M059J (cell line): ENCODE results near the gene MCUR1. TPM values are rescaled to one million over a fixed set of nuclear protein-coding genes. Genes with fewer than 3 reads are reported as not detected.
"Not testable (repeated sequence)": the region's sequence is repeated elsewhere in the genome, so short reads cannot be mapped to it uniquely, and the experiment has no call there.

Source experiments
- DNase-seq: peaks from one replicate; pipeline ENCODE4 v3.0.0-alpha.2; 2012; ENCODE audit warnings: low read depth
- total RNA-seq: library from RNA; depleted of rRNA; stranded (reverse); fragments of >200 nt; shearing (Covaris generic); gene quantifications from 2 replicates; pipeline ENCODE4 v1.2.3, GENCODE V29; 2014

MCUR1 gene
- total RNA-seq, 1 experiment from 2014 or later: 37.1 TPM

GRCh38 chr6:13776602-13777001 lies 37.8 kb downstream of the MCUR1 start:
- peak; percentile 18 for DNase-seq

- not testable (repeated sequence) for DNase-seq
These were observed 38.9 kb downstream of the MCUR1 start for GRCh38 chr6:13775466-13775865.

- not testable (repeated sequence) for DNase-seq
These were observed 41.9 kb downstream of the MCUR1 start for GRCh38 chr6:13772358-13773030.

GRCh38 chr6:13769655-13770053 lies 44.7 kb downstream of the MCUR1 start:
- no peak for DNase-seq

GRCh38 chr6:13769034-13769654 lies 45.2 kb downstream of the MCUR1 start:
- DNase-seq: no peak

DNA sequence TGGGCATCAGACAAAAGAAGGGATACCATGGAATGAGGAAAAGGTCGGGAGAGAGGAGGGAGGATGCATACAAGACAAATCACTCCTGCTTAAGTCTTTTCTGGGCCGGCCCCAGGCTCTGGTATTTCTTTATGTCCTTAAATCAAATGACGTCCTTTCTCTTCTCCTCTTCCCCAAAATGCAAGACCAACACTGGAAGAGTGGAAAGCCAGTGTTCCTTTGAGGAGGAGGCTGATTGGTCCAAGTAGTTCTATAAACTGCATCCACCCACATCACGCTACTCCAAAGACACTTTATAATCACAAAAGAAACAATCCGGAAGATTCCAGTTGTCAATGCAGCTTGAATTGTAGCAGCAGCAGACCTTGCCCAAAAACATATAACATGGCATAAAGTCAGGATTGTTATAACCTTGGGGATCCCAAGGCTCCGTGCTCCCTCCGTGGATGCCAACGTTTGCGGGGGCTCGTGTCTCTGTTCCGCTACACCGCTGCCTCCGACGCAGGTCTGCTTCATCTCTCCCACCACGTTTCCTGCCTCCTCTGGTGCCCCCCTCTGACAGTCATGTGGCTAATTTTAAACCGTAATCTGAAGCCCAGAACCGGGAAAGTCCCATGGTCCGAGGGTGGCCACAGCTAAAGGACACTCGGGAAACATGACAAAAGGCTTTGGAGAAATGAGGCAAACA lies 47.1 kb downstream of the MCUR1 start:
- no peak for DNase-seq

DNA sequence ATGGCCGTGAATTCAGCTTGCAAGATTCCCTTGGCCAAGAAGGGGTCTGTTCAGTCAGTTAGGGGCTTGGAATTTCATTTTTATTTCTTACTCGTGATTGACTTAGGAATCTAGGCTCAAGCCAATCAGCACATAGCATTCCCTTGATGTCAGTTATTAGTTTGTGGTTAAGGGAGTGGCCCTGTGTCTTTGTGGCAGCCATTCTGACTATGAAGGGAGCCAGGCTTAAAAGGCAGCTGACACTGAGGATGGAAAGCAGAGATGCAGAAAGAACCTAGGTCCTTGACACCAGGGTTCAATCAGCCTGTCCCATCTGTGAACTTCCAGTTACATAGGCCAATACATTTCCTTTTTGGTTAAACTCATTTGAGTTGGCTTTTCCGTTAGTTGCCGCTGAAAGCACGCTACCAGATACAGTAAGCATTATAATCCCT lies 48.1 kb downstream of the MCUR1 start:
- DNase-seq: peak; percentile 57

DNA sequence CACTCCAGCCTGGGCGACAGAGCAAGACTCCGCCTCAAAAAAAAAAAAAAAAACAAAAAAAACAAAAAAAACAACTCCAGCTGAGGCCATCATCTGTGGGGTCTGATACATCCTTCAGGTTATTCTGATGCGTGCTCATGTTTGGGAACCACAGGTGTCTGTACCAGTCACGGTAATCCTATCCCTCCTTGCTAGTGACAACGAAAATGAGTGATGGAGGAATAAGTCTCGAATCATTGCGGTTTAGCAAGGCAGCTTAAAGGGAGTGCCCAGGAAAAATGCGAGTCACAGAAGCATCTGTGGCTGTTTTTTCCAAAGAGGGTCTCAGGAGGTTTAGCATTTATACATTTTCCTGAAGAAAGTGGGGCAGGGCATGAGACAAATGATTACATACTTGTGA lies 48.8 kb downstream of the MCUR1 start:
- DNase-seq: peak; percentile 34

DNA sequence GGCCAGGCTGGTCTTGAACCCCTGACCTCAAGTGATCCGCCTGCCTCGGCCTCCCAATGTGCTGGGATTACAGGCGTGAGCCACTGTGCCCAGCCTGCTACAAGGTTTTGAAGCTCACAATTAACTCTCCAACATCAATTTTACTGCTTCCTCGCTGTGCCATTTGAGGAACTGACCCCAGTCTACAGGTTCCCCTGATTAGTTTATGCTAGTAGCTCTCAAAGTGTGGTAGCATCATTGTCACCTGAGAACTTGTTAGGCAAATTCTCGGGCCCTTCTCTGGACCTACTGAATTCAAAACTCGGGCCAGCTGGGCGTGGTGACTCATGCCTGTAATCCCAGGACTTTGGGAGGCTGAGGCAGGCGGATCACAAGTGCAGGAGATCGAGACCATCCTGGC lies 49.4 kb downstream of the MCUR1 start:
- DNase-seq: no peak

DNA sequence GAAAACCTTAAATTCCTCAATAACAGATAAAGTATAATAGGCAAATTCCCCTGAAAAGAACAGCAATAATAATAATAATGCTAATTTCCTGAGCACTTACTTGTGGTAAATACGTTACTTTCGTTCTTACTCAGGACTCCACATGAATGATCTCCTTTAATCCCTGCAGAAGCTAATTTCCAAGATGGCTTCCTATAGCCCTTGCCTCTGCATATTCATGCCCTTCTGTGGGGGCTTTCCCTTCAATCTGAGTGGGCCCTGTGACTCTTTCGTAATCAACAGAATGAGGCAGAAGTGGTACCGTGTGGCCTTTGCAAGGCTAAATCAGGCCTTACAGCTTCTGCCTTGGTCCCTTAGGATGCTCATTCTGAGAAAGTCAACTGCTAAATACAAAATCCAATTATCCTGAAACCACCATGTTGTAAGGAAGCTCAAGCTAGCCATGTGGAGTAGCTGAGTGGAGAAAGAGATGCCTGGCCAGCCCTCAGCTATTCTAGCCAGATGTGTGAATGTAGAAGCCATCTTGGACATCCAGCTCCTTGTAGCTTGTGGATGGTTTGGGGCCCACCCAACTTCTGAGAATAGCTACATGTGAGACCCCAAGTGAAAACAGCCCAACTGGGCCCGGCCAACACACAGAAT lies 50.5 kb downstream of the MCUR1 start:
- DNase-seq: no peak

GRCh38 chr6:13762611-13763441 lies 51.5 kb downstream of the MCUR1 start:
- peak; percentile 52 for DNase-seq

DNA sequence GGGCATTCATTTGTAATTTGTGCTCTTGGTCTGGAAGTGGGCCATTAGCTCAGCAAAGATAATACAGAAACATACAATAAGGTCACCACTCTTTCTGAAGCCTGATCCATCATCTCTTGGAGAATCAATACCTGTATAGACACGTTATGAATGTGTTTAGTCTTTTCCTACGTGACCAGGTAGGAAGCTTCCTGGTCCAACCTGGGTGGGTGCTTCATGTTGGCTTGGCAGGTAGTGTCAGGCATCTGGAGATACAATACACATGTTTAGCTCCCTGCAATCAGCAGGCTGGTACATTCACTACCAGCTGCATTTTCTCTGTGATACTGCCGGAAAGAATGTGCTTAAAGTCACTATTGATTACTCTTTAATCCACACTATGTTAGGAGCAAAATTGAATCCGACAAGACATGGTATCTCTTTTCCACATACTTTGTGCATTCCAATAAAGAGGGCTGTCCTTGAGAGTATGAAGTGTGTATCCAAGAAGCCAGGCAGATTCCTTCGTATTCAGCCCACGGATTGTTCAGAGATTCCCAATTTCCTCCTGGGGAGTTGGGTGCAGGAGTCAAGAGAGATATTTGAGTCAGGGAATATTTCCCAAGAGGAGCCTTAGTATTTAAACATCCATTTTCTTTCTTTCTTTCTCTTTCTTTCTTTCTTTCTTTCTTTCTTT lies 52.9 kb downstream of the MCUR1 start:
- DNase-seq: no peak

DNA sequence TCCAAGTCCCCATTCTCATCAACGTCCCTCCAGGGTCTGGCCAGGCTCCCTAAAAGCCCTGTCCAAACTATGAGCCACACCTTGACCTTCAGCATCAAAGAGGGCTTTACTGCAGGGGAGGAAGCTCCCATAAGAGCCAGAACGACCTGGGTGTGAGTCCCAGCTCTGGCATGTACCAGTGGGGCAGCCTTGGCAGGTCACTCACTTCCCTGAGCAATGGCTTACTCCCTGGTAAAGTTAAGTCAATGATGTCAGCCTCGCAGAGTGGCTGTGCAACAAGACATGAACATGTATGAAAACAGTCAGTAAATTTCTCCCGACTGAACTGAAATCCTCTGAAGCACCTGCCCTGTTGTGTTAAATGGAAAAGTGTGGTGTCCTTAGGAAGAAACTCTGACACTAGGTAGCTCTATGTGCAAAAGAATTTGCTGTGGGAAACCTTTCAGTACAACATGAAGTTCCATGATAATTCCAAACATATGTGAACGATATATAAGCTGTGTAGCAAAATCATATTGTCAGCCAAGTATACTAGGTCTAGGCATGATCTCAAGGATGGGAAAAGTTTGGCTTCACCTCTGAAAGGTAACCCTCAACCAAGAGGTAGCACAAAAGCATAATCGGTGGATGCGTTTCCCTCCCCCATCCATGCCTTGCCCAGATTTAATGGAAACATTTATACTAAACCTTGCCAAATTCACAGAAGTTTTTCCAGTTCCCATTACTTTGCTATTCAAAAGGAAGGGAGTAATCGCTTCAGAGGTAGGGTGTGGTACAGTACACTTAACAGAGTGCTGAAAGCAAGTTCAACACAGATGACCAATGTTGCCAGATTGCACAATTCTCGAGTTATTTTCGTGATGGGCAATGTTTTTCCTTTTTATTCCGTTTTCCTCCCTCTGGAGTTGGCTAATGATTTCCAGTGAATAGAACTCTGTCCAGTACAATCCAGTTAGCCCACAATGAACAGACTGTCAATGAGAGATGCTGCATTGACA lies 53.8 kb downstream of the MCUR1 start:
- DNase-seq: no peak

- DNase-seq: no peak
These were observed 55.3 kb downstream of the MCUR1 start for GRCh38 chr6:13759025-13759424.

GRCh38 chr6:13754644-13755043 lies 59.7 kb downstream of the MCUR1 start:
- DNase-seq: no peak

GRCh38 chr6:13743736-13744127 lies 70.6 kb downstream of the MCUR1 start:
- no peak for DNase-seq

DNA sequence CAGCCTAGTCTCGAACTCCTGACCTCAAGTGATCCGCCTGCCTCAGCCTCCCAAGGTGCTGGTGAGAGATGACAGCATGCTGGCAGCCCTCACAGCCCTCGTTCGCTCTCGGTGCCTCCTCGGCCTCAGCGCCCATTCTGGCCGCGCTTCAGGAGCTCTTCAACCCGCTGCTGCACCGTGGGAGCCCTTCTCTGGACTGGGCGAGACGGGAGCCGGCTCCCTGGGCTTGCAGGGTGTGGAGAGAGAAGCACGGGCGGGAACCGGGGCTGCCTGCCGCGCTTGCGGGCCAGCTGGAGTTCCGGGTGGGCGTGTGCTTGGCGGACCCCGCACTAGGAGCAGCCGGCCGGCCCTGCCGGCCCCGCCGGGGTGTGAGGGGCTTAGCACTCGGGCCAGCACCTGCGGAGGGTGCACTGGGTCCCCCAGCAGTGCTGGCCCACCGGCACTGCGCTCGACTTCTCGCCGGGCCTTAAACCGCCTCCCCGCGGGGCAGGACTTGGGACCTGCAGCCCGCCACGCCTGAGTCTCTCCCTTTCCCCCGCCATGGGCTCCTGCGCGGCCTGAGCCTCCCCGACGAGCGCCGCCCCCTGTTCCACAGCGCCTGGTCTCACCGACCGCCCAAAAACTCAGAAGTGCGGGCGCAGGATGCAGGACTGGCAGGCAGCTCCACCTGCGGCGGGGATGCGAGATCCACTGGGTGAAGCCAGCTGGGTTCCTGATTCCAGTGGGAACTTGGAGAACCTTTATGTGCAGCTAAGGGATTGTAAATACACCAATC lies 71.2 kb downstream of the MCUR1 start:
- DNase-seq: no peak

GRCh38 chr6:13741365-13741764 lies 73.0 kb downstream of the MCUR1 start:
- peak; percentile 18 for DNase-seq
